AG04449 (cell line): Measurements from ENCODE around the gene ZDHHC4.

Source experiments
- CTCF ChIA-PET: fragments of 350-600 bp; formaldehyde crosslinking; extraction: SDS; loops from one replicate; lab custom pipeline; 2021; ENCODE audit warnings: antibody characterized with exemption; lab: Yijun Ruan, JAX
- POLR2A ChIA-PET: fragments of 400-600, 350-600 bp; formaldehyde crosslinking; extraction: SDS; loops from one replicate; lab custom pipeline; 2020; ENCODE audit warnings: antibody characterized with exemption, inconsistent platforms; lab: Yijun Ruan, JAX
- DNase-seq: peaks from one replicate; pipeline ENCODE4 v3.0.0-alpha.2; 2010; ENCODE audit warnings: low read depth, low spot score
- H3K4me3 ChIP-seq: 2 replicates; pipeline ENCODE4 v1.5.1; 2011; ENCODE audit warnings: low read depth, mild to moderate bottlenecking, control low read depth, low read length
- TF ChIP-seq, protein P1 (sequence below): IDR thresholded peaks from one replicate; pipeline ENCODE4 v1.5.1; 2011; ENCODE audit warnings: mild to moderate bottlenecking, moderate library complexity, low read length, control low read depth, inconsistent platforms; ENCODE audit not compliant: insufficient read depth; ENCODE audit errors: missing control alignments

ZDHHC4 gene

DNA sequence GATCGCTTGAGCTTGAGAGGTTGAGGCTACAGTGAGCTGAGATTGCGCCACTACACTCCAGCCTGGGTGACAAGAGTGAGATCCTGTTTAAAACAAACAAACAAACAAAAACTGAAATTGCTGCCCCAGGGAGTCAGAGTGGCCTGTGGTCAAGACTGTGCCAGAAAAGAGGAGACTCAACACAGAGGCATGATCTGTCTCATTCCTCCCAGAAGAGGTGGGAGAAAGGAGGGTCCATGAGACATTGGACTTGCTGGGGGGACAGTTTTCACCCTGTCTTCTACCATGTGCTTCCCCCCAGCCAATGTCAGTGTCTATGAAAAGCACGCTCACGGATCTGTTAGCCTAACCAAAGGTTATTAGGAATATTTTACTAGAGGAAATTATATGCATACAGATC lies 41.4 kb downstream of the ZDHHC4 start:
- TF ChIP-seq, protein P1, sequence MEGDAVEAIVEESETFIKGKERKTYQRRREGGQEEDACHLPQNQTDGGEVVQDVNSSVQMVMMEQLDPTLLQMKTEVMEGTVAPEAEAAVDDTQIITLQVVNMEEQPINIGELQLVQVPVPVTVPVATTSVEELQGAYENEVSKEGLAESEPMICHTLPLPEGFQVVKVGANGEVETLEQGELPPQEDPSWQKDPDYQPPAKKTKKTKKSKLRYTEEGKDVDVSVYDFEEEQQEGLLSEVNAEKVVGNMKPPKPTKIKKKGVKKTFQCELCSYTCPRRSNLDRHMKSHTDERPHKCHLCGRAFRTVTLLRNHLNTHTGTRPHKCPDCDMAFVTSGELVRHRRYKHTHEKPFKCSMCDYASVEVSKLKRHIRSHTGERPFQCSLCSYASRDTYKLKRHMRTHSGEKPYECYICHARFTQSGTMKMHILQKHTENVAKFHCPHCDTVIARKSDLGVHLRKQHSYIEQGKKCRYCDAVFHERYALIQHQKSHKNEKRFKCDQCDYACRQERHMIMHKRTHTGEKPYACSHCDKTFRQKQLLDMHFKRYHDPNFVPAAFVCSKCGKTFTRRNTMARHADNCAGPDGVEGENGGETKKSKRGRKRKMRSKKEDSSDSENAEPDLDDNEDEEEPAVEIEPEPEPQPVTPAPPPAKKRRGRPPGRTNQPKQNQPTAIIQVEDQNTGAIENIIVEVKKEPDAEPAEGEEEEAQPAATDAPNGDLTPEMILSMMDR = no peak
- DNase-seq = no peak
- POLR2A ChIA-PET = no interaction called here
- CTCF ChIA-PET = interaction anchor here (0.8 to 1.0 kb wide), 2 partner anchors 9 to 10 kb away, joined by 3 read pairs; no protein-coding TSS in a partner anchor
- H3K4me3 ChIP-seq = no peak overlapping the region

DNA sequence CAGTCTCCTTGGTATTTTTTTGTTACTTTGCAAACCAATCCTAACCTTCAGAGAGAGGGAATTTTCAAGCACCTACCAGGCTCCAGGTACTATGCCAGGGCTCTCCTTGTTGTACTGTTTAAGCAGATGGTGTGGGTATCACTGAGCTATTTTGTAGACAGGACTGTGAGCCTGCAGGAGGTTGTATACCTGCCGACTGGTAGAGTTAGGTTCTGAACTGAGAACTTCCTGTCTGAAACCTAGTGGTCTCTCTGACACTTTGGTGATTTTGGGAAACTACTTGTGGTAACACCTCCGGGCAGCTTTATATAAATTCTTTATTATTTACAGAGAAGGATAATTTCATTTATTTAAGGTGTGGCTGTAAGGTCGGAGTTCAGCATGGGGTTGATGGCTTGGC lies 42.7 kb downstream of the ZDHHC4 start:
- no peak for DNase-seq
- TF ChIP-seq, protein P1 = no peak
- ChIA-PET POLR2A (no interaction called here), CTCF (interaction anchor here (0.6 kb wide), 1 partner anchor 29 kb away, joined by 3 read pairs; no protein-coding TSS in a partner anchor)
- no peak overlapping the region for H3K4me3 ChIP-seq

DNA sequence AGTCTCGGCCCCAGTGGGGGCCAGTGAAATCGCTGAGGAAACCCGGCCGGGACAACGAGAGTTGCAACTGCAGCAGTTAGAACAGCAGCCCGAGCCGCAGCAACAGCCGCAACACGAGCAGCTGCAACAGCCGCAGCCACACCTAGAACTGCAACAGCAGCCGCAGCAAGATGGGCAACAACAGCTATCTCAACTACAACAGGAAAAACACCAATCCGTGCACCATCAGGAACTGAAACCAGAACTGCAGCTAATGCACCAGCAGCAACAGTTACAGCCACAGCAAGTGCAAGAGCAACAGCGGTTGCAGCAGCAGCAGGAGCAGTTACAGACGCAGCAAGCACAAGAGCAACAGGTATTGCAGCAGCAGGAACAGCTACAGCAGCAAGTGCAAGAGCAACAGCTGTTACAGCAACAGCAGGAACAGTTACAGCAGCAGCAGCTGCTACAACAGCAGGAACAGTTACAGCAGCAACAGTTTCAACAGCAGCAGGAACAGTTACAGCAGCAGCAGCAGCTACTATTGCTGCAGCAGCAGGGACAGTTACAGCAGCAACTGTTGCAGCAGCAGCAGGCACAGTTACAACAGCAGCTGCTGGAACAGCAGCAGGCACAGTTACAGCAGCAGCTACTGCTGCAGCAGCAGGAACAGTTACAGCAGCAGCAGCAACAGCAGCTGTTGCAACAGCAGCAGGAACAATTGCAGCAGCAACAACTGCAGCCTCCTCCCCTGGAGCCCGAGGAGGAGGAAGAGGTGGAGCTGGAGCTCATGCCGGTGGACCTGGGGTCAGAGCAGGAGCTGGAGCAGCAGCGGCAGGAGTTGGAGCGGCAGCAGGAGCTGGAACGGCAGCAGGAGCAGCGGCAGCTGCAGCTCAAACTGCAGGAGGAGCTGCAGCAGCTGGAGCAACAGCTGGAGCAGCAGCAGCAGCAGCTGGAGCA lies 44.2 kb downstream of the ZDHHC4 start:
- CTCF ChIA-PET = interaction anchor here (1.2 kb wide), 1 partner anchor 9 kb away, joined by 3 read pairs; no protein-coding TSS in a partner anchor
- TF ChIP-seq, protein P1 = no peak

DNA sequence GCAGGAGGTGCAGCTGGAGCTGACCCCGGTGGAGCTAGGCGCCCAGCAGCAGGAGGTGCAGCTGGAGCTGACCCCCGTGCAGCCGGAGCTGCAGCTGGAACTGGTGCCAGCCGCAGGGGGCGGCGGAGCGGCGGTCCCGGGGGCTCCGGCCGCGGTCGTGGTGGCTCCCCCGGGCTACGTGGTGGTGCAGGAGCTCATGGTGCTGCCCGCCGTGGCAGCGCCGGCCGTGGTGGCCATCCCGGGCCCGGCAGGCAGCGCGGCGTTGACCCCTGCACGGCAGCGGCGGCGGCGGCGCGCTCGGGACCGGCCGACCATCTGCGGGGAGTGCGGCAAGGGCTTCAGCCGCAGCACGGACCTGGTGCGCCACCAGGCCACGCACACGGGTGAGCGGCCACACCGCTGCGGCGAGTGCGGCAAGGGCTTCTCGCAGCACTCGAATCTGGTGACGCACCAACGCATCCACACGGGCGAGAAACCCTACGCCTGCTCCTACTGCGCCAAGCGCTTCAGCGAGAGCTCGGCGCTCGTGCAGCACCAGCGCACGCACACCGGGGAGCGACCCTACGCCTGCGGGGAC lies 45.0 kb downstream of the ZDHHC4 start:
- POLR2A ChIA-PET = no interaction called here
- DNase-seq = no peak
- CTCF ChIA-PET = interaction anchor here (1.2 kb wide), 1 partner anchor 9 kb away, joined by 3 read pairs; no protein-coding TSS in a partner anchor
- TF ChIP-seq, protein P1 = no peak
- no peak overlapping the region for H3K4me3 ChIP-seq

More for the DNA sequence above, 44.2 kb downstream of the ZDHHC4 start:
- no peak for DNase-seq
- POLR2A ChIA-PET = no interaction called here
- H3K4me3 ChIP-seq = no peak overlapping the region

DNA sequence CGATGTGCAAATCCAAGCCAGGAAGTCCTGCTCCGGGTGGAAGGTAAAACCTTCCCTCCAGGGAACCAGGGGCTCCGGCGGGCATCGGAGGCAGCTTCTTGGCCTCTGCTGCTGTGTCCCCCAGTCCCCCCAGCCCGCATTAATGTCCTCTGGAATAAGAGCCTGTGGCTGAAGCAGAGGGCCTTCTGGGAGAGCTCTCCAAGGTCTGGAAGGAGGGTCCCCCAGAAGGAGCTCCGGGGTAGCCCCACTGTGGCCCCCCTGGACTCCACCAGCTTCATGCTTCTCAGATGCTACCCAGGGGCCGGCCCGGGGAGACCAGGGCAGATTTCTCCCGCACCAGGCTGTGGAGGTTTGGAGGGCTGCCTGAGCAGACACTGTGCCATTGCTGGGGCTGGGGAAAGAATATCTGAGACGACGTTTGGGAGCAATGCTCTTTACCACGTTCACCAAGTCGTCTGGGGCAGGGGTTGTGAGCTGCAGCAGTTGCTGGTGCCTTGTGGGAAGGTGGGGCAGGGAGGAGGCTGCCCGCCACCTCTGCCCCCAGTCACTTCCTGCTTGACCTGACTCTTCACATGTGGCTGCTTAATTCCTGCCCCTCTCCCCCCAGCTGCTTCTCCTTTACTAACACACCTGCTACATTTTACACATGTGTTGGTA lies 46.5 kb downstream of the ZDHHC4 start:
- no peak for DNase-seq
- H3K4me3 ChIP-seq = no peak overlapping the region
- ChIA-PET CTCF (no interaction called here), POLR2A (no interaction called here)
- TF ChIP-seq, protein P1 = no peak

DNA sequence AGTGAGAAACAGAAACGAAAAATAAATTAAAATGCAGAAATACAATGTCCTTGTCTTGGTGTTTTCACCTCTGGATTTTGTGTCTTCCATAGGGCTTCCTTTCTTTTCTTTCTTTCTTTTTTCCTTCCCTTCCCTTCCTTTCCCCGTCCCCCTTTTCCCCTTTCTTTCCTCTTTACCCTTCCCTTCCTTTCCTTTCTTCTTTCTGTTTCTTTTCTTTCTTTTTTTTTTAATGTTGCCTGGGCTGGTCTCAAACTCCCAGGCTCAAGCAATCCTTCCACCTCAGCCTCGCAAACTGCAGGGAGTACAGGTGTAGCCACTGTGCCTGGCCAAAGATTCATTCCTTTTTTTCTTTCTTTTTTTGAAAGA lies 47.0 kb downstream of the ZDHHC4 start:
- POLR2A ChIA-PET = no interaction called here
- CTCF ChIA-PET = no interaction called here
- no peak overlapping the region for H3K4me3 ChIP-seq
- no peak for DNase-seq
- TF ChIP-seq, protein P1 = no peak
